Subcutaneous abdominal adipose tissue (tissue), 5 donors: Measurements from ENCODE around the gene FAM222A.

Experiments used
- H3K27ac ChIP-seq: one replicate; pipeline ENCODE4 v1.7.0; 2013; ENCODE audit warnings: low read depth, mild to moderate bottlenecking, inconsistent platforms, low read length, moderate library complexity
- H3K27me3 ChIP-seq, 5 donors: one replicate each; pipeline ENCODE4 v1.7.0; 2013; ENCODE audit warnings: low read length in 5 of 5, inconsistent platforms in 1 of 5; ENCODE audit not compliant: control insufficient read depth in 5 of 5, insufficient read depth in 4 of 5
- H3K36me3 ChIP-seq, 5 donors: one replicate each; pipeline ENCODE4 v1.7.0; 2013; ENCODE audit warnings: low read length in 5 of 5; ENCODE audit not compliant: control insufficient read depth in 5 of 5, insufficient read depth in 5 of 5
- H3K4me1 ChIP-seq, 5 donors: one replicate each; pipeline ENCODE4 v1.7.0; 2013; ENCODE audit warnings: low read length in 5 of 5, mild to moderate bottlenecking in 3 of 5, moderate library complexity in 1 of 5; ENCODE audit not compliant: control insufficient read depth in 5 of 5, insufficient read depth in 5 of 5
- H3K4me3 ChIP-seq, 5 donors: one replicate each; pipeline ENCODE4 v1.7.0; 2013; ENCODE audit warnings: low read length in 5 of 5, low read depth in 1 of 5
- H3K9ac ChIP-seq, 5 donors: one replicate each; pipeline ENCODE4 v1.7.0; 2013; ENCODE audit warnings: low read length in 5 of 5, mild to moderate bottlenecking in 4 of 5, moderate library complexity in 3 of 5
- H3K9me3 ChIP-seq, 5 donors: one replicate each; pipeline ENCODE4 v1.7.0; 2013; ENCODE audit warnings: low read length in 5 of 5; ENCODE audit not compliant: control insufficient read depth in 5 of 5
- donor health status: healthy.
- donor health status: healthy.
- donor health status: healthy.
- donor health status: healthy.
- donor health status: healthy.

The FAM222A gene

GRCh38 chr12:109818905-109819500, 105.4 kb downstream of the FAM222A start:
- Histone ChIP-seq H3K4me1 (no peaks in the 10 kb centered on the region), H3K27me3 (peaks cover 5 to 22% (median 11%) of the 10 kb centered on the region in 5 donors), H3K4me3 (no peak overlapping the region), H3K27ac (no peak overlapping the region), H3K9me3 (no peaks in the 10 kb centered on the region), H3K36me3 (peaks cover 0 to 3% (median 0%) of the 10 kb centered on the region in 5 donors), H3K9ac (no peak overlapping the region)
